Left ventricle myocardium inferior (tissue), 1 donor: ENCODE data around the gene CD82. TPM values are rescaled to one million over a fixed set of nuclear protein-coding genes. Genes with fewer than 3 reads are reported as not detected.

Source experiments
- DNase-seq: peaks from one replicate; pipeline ENCODE4 v3.0.0-alpha.2; 2020
- H3K27ac ChIP-seq: fragments of 200-600 bp; replicated peaks from 2 replicates; pipeline ENCODE4 v1.8.0; 2021
- H3K27me3 ChIP-seq: fragments of 200-600 bp; 2 replicates; pipeline ENCODE4 v1.8.0; 2021; ENCODE audit warnings: low read depth
- H3K36me3 ChIP-seq: fragments of 200-600 bp; 2 replicates; pipeline ENCODE4 v1.8.0; 2021
- H3K4me1 ChIP-seq: fragments of 200-600 bp; 2 replicates; pipeline ENCODE4 v1.8.0; 2021
- H3K4me3 ChIP-seq: fragments of 200-600 bp; 2 replicates; pipeline ENCODE4 v1.8.0; 2021; ENCODE audit warnings: mild to moderate bottlenecking, moderate library complexity
- H3K9me3 ChIP-seq: fragments of 200-600 bp; replicated peaks from 2 replicates; pipeline ENCODE4 v1.8.0; 2021
- CTCF ChIP-seq: fragments of 200-600 bp; IDR thresholded peaks from 2 replicates; pipeline ENCODE4 v1.8.0; 2021; ENCODE audit warnings: antibody characterized with exemption, mild to moderate bottlenecking, borderline replicate concordance
- intact Hi-C: fragments of 100-400 bp; cut with micrococcal nuclease; formaldehyde crosslinking; loops from one replicate; pipeline ENCODE4 v1.11.0; 2022
- total RNA-seq: library from RNA; stranded (reverse); fragmentation: NEBNext Ultra II Directional; extraction: Animal tissue kit (Norgen Biotek cat#: 25700); gene quantifications from one replicate; pipeline ENCODE4 v1.2.1, GENCODE V29; 2021
- donor health status: DM: no; HTN: yes; CAD: no; lungs with severe emphysema.

The CD82 gene
- total RNA-seq, 1 donor from 2014 or later: 49.6 TPM

GRCh38 chr11:44626645-44627044 lies 61.2 kb downstream of the CD82 start:
- Histone ChIP-seq H3K36me3 (no peaks in the 10 kb centered on the region), H3K27me3 (no peaks in the 10 kb centered on the region), H3K9me3 (peaks cover 4% of the 10 kb centered on the region), H3K27ac (peak overlapping the region; percentile 85), H3K4me3 (no peak overlapping the region), H3K4me1 (peaks cover 68% of the 10 kb centered on the region)
- no peak for TF ChIP-seq CTCF
- no peak for DNase-seq
- intact Hi-C loops: no loop called here

GRCh38 chr11:44627165-44627789 lies 61.8 kb downstream of the CD82 start:
- Histone ChIP-seq H3K27me3 (no peaks in the 10 kb centered on the region), H3K4me3 (no peak overlapping the region), H3K27ac (peak overlapping the region; percentile 85), H3K4me1 (peaks cover 68% of the 10 kb centered on the region), H3K36me3 (no peaks in the 10 kb centered on the region), H3K9me3 (peaks cover 4% of the 10 kb centered on the region)
- TF ChIP-seq CTCF: no peak
- no peak for DNase-seq
- intact Hi-C loops: no loop called here

- no peak for TF ChIP-seq CTCF
- no peaks in the 10 kb centered on the region for H3K27me3 ChIP-seq
- H3K4me3 ChIP-seq: no peak overlapping the region
- peaks cover 68% of the 10 kb centered on the region for H3K4me1 ChIP-seq
- peak overlapping the region; percentile 85 for H3K27ac ChIP-seq
- peaks cover 4% of the 10 kb centered on the region for H3K9me3 ChIP-seq
- H3K36me3 ChIP-seq: no peaks in the 10 kb centered on the region
- intact Hi-C loops: no loop called here
- peak; percentile 82 for DNase-seq
Observed at GRCh38 chr11:44627911-44628729, 62.7 kb downstream of the CD82 start.

- intact Hi-C loops: no loop called here
- no peak for DNase-seq
- Histone ChIP-seq H3K27me3 (no peaks in the 10 kb centered on the region), H3K4me1 (peaks cover 68% of the 10 kb centered on the region), H3K4me3 (no peak overlapping the region), H3K27ac (peak overlapping the region; percentile 85), H3K9me3 (peaks cover 4% of the 10 kb centered on the region), H3K36me3 (no peaks in the 10 kb centered on the region)
- no peak for TF ChIP-seq CTCF
Observed at GRCh38 chr11:44628730-44629700, 63.6 kb downstream of the CD82 start.

- H3K27me3 ChIP-seq: no peaks in the 10 kb centered on the region
- H3K36me3 ChIP-seq: no peaks in the 10 kb centered on the region
- peaks cover 68% of the 10 kb centered on the region for H3K4me1 ChIP-seq
- no peak for TF ChIP-seq CTCF
- H3K27ac ChIP-seq: no peak overlapping the region
- DNase-seq: no peak
- no peak overlapping the region for H3K4me3 ChIP-seq
- intact Hi-C loops: no loop called here
- H3K9me3 ChIP-seq: peaks cover 4% of the 10 kb centered on the region
Observed at GRCh38 chr11:44629732-44630345, 64.4 kb downstream of the CD82 start.
